Activated CD8-positive, alpha-beta memory T cell treated with anti-CD3 and anti-CD28 coated beads for 4 hours (primary cell): ENCODE measurements around the gene EIPR1.
"Not testable (repeated sequence)": the region's sequence is repeated elsewhere in the genome, so short reads cannot be mapped to it uniquely, and the experiment has no call there.

Source experiments
- DNase-seq, 2 donors: peaks; one replicate each; pipeline ENCODE4 v3.0.0-alpha.2; 2020; ENCODE audit warnings: low read depth in 2 of 2

The EIPR1 gene

DNA sequence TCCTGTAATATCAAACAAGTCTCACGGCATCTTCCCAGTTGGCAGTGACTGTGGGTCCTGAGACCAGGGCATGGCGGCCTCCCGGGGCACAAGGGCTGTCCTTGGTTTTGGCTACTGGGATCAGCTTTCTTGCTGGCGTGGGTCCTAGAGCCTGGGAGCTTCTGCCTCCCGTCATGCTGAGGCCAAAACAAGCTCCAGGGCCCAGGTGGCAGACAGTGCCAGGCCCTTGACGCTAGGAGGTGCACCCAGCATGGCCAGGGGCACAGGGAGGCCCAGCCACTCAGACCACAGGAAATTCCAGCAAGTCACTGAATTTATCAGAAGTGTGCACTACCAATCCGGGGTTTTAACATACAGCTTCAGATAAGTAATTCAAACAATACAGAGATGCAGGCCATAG lies 184.7 kb downstream of the EIPR1 start:
- DNase-seq = no peak

GRCh38 chr2:3192281-3192818 lies 185.3 kb downstream of the EIPR1 start:
- DNase-seq = no peak

DNA sequence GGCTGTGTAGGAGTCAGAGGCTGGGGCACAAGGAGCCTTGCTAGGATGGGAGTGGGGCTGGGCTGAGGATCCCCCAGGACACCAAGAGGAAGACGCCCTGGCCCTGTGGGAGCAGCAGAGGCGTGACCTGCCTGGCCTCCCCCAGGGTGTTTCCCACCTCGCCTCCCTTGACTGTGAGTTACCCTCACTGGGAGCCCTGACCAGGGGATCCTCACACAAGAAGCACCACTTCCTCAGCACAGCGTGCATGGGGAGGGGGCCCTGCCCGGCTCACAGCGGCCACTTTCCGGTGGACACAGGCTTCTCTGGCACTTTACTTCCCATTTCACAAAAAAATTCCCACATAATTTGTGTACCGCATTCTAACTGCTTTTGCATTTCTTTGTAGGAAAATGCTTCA lies 187.7 kb downstream of the EIPR1 start:
- DNase-seq = no peak

DNA sequence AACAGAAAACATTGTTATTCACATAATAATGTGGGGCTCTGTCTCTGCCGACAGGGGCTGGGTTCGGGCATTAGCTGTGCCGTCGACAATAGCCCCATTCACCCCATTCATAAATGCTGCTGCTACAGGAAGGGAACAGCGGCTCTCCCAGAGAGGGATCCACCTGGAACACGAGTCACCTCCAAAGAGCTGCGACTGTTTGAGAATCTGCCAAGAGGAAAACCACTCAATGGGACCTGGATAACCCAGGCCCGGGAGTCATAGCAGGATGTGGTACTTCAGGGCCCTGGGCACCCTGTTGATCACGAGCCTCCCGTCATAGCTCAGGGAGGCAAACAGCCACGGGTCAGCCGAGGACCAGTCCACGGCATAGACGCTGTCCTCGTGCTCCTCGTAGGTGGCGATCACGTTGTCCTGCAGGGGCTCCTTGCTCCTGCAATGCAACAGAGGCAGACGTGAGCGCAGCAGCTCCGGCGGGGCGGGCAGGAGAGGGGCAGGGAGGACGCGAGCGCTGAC lies 188.5 kb downstream of the EIPR1 start:
- DNase-seq = no peak

DNA sequence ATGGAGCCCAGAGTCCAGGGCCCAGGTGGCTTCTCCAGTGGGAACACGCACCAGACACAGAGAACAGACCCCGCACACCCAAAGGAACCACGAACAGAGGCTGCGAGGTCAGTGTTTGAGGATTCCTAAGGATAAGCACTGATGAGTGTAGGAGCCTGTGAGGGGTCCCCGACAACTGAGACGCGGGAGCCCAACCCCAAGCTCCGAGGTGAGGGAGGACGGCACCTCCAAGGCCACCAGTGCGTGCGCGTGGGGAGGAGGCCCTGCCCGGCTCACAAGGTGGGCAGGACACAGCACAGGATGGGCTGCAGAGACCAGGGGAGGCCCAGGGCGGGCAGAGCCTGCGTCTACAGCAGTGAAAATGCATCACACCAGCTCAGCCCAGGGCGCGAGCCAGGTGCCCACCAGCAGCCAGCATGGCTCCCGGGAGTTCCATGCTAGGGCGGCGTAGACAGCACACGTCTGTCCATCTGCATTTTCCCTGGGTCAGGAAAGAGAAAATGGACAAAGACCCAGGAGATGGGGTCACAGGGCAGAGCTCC lies 189.1 kb downstream of the EIPR1 start:
- no peak for DNase-seq

- DNase-seq = no peak
Observed at GRCh38 chr2:3187467-3187866, 190.2 kb downstream of the EIPR1 start.

DNA sequence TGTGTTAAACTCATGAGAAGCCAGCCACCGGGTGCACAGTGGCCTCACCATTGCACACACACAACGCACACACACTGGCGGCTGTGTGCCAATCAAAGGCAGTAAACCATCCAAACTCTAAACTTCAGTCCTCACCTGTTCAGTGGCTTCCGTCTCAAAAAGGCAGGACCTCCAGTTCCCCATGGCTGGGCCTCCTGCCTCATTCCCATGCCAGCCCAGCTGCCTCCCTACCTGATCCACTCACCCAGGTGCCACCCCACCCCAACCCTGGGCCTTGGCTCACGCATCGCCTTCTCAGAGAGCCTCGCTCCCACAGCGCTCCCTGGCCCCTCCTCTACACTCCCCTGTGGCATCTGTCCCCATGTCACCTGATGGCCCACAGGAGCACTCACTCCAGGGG lies 190.9 kb downstream of the EIPR1 start:
- DNase-seq = no peak

DNA sequence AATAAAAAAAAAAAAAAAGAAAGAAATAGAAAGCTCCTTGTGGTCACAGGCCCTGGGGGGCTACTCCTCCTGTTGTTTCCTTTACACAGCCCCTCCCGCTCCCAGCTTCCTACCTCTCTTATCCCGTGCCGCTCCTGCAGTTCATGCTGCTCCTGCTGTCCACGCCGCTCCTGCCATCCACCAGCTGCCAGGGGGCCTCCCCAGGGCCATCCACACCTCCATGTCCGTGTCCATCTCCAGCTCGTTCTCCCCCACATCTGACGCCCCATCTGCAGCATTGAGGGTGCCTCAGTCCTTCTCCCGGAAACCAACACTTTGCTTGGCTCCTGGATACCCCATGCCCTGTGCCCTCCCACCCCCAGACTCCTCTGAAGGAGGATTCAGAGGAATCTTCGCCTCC lies 191.7 kb downstream of the EIPR1 start:
- no peak for DNase-seq

DNA sequence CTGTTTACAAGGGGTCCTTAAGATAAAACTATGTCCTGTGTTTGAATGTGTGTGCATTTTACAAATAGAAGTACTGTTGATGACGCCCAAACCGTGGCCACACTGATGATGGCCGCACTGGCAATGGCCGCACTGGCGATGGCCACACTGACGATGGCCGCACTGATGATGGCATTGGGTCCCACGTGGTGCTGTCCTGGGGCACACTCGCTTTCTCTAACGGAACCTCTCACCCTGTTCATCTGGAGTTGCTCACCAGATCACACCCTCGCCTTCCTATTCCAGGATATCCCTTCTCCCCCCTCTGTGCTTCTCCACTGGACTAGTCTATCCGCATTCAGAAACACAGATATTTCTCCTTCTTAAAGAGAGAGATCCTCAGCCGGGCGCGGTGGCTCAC lies 192.4 kb downstream of the EIPR1 start:
- DNase-seq = no peak

GRCh38 chr2:3184167-3184566 lies 193.5 kb downstream of the EIPR1 start:
- no peak for DNase-seq

GRCh38 chr2:3183766-3184165 lies 193.9 kb downstream of the EIPR1 start:
- DNase-seq = no peak

GRCh38 chr2:3182848-3183247 lies 194.8 kb downstream of the EIPR1 start:
- no peak for DNase-seq

DNA sequence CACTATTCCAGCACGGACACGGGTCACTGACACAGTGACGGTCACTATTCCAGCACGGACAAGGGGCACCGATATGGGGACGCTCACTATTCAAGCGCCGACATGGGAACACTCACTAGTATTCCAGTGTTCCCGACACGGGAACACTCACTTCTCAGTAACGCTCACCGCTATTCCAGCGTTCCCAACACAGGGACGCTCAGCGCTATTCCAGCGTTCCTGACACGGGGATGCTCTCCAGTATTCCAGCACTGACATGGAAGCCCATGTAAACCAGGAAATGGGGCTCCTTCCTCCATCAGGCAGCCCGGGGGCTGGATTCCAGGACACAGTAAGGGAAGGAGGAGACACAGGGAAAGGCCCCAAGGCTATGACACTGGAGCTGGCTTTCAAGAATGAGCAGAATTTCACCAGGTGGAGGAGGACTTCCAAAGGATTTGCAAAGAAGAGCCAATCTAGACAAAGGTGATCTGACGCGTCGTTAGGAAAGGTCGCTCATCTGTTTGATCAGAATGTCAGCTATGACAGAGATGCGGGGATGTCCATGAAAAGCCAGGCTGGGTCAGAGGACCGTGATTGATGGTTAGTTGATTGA lies 196.1 kb downstream of the EIPR1 start:
- no peak for DNase-seq

DNA sequence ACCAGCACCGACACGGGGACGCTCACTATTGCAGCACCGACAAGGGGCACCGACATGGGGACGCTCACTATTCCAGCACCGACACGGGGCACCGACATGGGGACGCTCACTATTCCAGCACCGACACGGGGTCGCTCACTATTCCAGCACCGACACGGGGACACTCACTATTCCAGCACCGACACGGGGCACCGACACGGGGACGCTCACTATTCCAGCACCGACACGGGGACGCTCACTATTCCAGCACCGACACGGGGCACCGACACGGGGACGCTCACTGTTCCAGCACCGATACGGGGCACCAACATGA lies 196.8 kb downstream of the EIPR1 start:
- not testable (repeated sequence) for DNase-seq

- no peak for DNase-seq
Observed at GRCh38 chr2:3180082-3180908, 197.3 kb downstream of the EIPR1 start.

DNA sequence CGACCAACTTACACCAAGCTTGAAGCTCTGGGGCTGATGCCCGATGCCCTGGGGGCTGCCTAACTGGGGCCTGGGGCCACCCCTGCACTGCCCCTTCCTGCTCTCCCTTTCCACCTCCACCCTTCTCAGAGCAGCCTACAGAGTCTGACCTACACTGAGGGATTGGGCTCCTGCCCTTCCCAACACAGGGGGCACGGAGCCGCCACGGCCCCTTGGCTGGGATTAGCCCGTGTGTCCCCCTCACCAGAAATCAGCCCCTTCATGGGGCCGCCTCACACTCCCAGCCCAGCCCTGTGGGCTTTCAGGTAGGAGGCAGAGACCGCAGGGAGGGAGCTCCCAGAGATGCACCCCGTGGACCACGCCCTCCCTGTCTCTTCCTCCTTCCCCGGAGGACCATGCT lies 198.0 kb downstream of the EIPR1 start:
- no peak for DNase-seq

DNA sequence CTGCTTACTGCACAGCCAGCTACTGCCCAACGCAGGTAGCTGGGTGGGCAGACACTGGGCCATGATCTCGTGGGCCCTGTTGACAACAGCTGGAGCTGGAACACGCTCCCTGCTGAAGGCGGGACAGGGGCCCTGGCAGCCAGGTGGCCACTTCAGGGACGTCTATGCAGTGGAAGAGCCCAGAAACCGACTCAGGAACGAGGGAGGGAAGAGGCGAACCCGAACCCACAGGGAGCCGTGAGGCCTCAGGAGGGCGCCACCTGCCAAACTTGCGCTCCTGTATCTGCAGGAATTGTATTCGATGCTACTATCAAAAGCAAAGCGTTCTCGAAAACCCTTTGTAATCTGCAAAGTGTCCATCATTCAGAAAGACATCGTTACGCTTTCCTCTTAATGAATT lies 198.4 kb downstream of the EIPR1 start:
- no peak for DNase-seq

GRCh38 chr2:3178578-3179031 lies 199.0 kb downstream of the EIPR1 start:
- DNase-seq = no peak

DNA sequence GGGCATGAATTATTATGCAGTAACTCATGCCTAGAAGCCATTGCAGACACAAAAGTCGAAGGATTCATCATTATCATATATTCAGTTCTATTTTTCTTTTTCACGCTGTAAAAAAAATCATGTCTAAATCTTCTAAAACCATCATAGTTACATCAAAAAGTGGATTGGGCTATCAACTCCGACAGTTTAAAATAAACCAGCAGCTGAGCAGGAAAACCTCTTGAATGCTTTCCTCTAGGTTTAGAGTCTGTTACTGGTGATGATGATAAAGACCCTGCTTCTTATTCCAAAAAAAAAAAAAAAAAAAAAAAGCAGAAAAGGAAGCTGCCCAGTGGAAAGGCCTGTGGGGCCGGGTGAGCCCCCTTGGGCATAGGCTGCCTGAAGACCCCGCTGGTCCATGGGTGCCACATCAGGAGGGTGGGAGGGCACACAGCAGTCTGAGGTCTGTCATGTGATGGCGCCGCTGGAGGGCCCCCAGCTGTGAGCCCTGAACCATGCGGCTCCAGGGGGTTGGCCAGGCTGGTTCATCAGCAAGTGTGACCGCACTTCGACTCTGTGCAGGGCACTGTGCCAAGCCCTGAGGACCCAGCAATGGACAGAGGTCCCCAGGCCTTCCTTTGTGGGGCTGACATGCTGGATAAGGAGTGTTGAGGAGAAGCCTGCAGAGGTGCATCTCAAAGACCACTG lies 199.6 kb downstream of the EIPR1 start:
- no peak for DNase-seq

DNA sequence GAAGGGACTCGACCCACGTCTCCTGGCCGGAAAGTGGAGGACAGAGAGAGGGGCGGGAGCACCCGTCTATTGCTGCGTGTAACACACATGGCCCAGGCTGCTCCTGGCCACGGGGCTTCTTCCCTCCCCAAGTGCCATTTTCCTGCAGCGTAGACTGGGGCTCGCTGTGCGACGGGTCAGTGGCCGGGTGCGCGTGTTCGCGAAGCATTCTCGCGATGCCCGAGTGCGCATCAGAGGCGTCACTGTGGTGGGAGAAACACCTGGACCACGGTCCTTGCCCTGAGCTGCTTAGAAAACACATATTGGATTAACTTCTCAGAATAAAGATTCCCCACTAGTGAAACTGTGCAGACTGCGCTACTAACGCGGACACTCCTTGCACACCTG lies 200.8 kb downstream of the EIPR1 start:
- DNase-seq = no peak

GRCh38 chr2:3176071-3176868 lies 201.3 kb downstream of the EIPR1 start:
- DNase-seq = no peak

- DNase-seq = no peak
Observed at GRCh38 chr2:3175568-3175955, 202.1 kb downstream of the EIPR1 start.
